Raji (cell line): ENCODE data around the gene AOAH.

Experiments
- POLR2A ChIP-seq: IDR thresholded peaks from 2 replicates; pipeline ENCODE4 v1.6.1; 2011; ENCODE audit warnings: low read depth, low read length, control low read depth; ENCODE audit not compliant: insufficient read depth

Gene AOAH

GRCh38 chr7:36521911-36522310 lies 202.4 kb downstream of the AOAH start:
- TF ChIP-seq POLR2A = no peak

- TF ChIP-seq POLR2A = no peak
These were observed 203.2 kb downstream of the AOAH start for GRCh38 chr7:36521133-36521532.

GRCh38 chr7:36515847-36516246 lies 208.4 kb downstream of the AOAH start:
- TF ChIP-seq POLR2A = no peak

GRCh38 chr7:36514289-36515243 lies 209.7 kb downstream of the AOAH start:
- TF ChIP-seq POLR2A = no peak

GRCh38 chr7:36513393-36513792 lies 210.9 kb downstream of the AOAH start:
- TF ChIP-seq POLR2A = no peak

GRCh38 chr7:36512616-36513015 lies 211.7 kb downstream of the AOAH start:
- TF ChIP-seq POLR2A = no peak

- no peak for TF ChIP-seq POLR2A
These were observed 214.3 kb downstream of the AOAH start for GRCh38 chr7:36509962-36510361.

- TF ChIP-seq POLR2A = no peak
These were observed 216.5 kb downstream of the AOAH start for GRCh38 chr7:36507475-36508440.

GRCh38 chr7:36506820-36507219 lies 217.5 kb downstream of the AOAH start:
- TF ChIP-seq POLR2A = no peak

- no peak for TF ChIP-seq POLR2A
These were observed 218.0 kb downstream of the AOAH start for GRCh38 chr7:36506130-36506798.

- TF ChIP-seq POLR2A = no peak
These were observed 226.5 kb downstream of the AOAH start for GRCh38 chr7:36497775-36498174.

- TF ChIP-seq POLR2A = no peak
These were observed 227.7 kb downstream of the AOAH start for GRCh38 chr7:36496576-36496975.

GRCh38 chr7:36491317-36491716 lies 233.0 kb downstream of the AOAH start:
- no peak for TF ChIP-seq POLR2A

GRCh38 chr7:36490419-36490830 lies 233.9 kb downstream of the AOAH start:
- no peak for TF ChIP-seq POLR2A

GRCh38 chr7:36487756-36488336 lies 236.4 kb downstream of the AOAH start:
- TF ChIP-seq POLR2A = no peak
